Natural killer cell (primary cell): ENCODE measurements around the gene GORASP1. TPM values are rescaled to one million over a fixed set of nuclear protein-coding genes. Genes with fewer than 3 reads are reported as not detected.
A peak's percentile ranks its signal among the peaks of the same experiment; 100 is the strongest.

Source experiments
- ATAC-seq, 3 donors: fragments of 150-1000 bp in 2 of 3; fragments of 200-7000 bp in 1 of 3; cut with Tn5 transposase; 1 replicate in 1 of 3; 2 replicates in 2 of 3; pipeline ENCODE4 v1.10.0; 2021; ENCODE audit warnings: mild to moderate bottlenecking in 2 of 3, moderate library complexity in 2 of 3
- DNase-seq, 2 donors: peaks; one replicate each; pipeline versions ENCODE4 v3.0.0 to v3.0.0-alpha.2; 2013 to 2021; ENCODE audit warnings: mixed read lengths in 1 of 2
- H3K27ac ChIP-seq: one replicate; pipeline ENCODE4 v1.5.1; 2013; ENCODE audit warnings: mild to moderate bottlenecking, low read length
- H3K27me3 ChIP-seq: one replicate; pipeline ENCODE4 v1.6.1; 2013; ENCODE audit warnings: low read length; ENCODE audit not compliant: control insufficient read depth, insufficient read depth
- H3K36me3 ChIP-seq: one replicate; pipeline ENCODE4 v1.6.1; 2013; ENCODE audit warnings: low read length; ENCODE audit not compliant: control insufficient read depth, insufficient read depth
- H3K4me1 ChIP-seq: one replicate; pipeline ENCODE4 v1.6.1; 2013; ENCODE audit warnings: low read length; ENCODE audit not compliant: control insufficient read depth, insufficient read depth
- H3K4me3 ChIP-seq: one replicate; pipeline ENCODE4 v1.5.1; 2013; ENCODE audit warnings: low read length
- H3K9me3 ChIP-seq: one replicate; pipeline ENCODE4 v1.6.1; 2013; ENCODE audit warnings: low read length; ENCODE audit not compliant: control insufficient read depth, insufficient read depth
- H3K27ac Mint-ChIP-seq, 2 donors: one replicate each; pipeline ENCODE4 v1.8.0; 2022; ENCODE audit warnings: mild to moderate bottlenecking in 2 of 2, mixed read lengths in 2 of 2, moderate library complexity in 1 of 2
- H3K27me3 Mint-ChIP-seq, 2 donors: one replicate each; pipeline ENCODE4 v1.8.0; 2022; ENCODE audit warnings: low read depth in 2 of 2, mixed read lengths in 2 of 2
- H3K36me3 Mint-ChIP-seq: one replicate; pipeline ENCODE4 v1.8.0; 2022; ENCODE audit warnings: mixed read lengths
- H3K4me1 Mint-ChIP-seq, 2 donors: one replicate each; pipeline ENCODE4 v1.8.0; 2022; ENCODE audit warnings: mixed read lengths in 2 of 2
- H3K4me3 Mint-ChIP-seq: one replicate; pipeline ENCODE4 v1.8.0; 2022; ENCODE audit warnings: mild to moderate bottlenecking, moderate library complexity, mixed read lengths
- H3K9me3 Mint-ChIP-seq, 2 donors: one replicate each; pipeline ENCODE4 v1.8.0; 2022; ENCODE audit warnings: mixed read lengths in 2 of 2
- WGBS: methylation state at CpG from one replicate; pipeline ENCODE4 v1.1.7; 2013; ENCODE audit warnings: missing lambda C conversion rate; ENCODE audit not compliant: insufficient coverage; 5-methylcytosine and 5-hydroxymethylcytosine counted together
- intact Hi-C: fragments of 100-400 bp; cut with micrococcal nuclease; formaldehyde crosslinking; loops from one replicate; pipeline ENCODE4 v1.14.2; 2022
- total RNA-seq, 4 donors: library from RNA; stranded (reverse); fragments of 120-200 nt in 1 of 4; gene quantifications; one replicate each; pipeline versions ENCODE4 v1.2.3 to v1.2.4, GENCODE V29; 2013 to 2022
- TF ChIP-seq, protein P1 (sequence below): fragments of 200-600 bp; IDR thresholded peaks from one replicate; pipeline ENCODE4 v1.8.0; 2022; ENCODE audit warnings: antibody characterized with exemption

GORASP1 gene
- total RNA-seq, 3 donors from 2014 or later (not counting 1 experiment from before 2014, with no cell fraction given) = 20.2 to 21.3 (median 20.8) TPM

DNA sequence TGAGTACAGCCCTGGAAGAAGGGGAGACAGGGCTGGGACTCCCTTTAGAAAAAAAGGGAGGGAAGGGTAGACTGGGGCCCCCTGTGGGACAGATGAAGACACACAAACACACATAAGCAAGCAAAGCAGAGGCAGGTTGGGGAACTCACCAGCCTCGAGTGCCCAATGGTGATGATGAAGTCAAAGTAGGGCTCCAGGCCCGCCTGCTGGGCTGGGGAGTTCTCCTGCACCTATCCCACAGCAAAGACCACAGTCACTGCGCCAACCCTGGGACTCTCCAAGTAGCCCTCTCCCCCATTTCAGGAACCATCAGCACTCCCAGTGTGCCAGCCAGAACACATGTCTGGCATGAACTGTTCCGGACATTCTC is 4.1 kb downstream of the GORASP1 start:
- ATAC-seq = no peak
- TF ChIP-seq, protein P1, sequence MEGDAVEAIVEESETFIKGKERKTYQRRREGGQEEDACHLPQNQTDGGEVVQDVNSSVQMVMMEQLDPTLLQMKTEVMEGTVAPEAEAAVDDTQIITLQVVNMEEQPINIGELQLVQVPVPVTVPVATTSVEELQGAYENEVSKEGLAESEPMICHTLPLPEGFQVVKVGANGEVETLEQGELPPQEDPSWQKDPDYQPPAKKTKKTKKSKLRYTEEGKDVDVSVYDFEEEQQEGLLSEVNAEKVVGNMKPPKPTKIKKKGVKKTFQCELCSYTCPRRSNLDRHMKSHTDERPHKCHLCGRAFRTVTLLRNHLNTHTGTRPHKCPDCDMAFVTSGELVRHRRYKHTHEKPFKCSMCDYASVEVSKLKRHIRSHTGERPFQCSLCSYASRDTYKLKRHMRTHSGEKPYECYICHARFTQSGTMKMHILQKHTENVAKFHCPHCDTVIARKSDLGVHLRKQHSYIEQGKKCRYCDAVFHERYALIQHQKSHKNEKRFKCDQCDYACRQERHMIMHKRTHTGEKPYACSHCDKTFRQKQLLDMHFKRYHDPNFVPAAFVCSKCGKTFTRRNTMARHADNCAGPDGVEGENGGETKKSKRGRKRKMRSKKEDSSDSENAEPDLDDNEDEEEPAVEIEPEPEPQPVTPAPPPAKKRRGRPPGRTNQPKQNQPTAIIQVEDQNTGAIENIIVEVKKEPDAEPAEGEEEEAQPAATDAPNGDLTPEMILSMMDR = no peak
- Histone ChIP-seq H3K9me3 (no peaks in the 10 kb centered on the region), H3K27ac (no peak overlapping the region), H3K4me1 (peaks cover 21% of the 10 kb centered on the region), H3K27me3 (no peaks in the 10 kb centered on the region), H3K4me3 (no peak overlapping the region), H3K36me3 (peaks cover 2% of the 10 kb centered on the region)
- no peak overlapping the region for H3K27ac Mint-ChIP-seq
- peaks cover 12 to 21% of the 10 kb centered on the region in 2 donors for H3K27me3 Mint-ChIP-seq
- no peaks in the 10 kb centered on the region for H3K9me3 Mint-ChIP-seq
- intact Hi-C loops = loop anchor here (10.0 kb wide), 1 partner anchor 81 kb away; no protein-coding TSS in a partner anchor
- H3K4me3 Mint-ChIP-seq = no peak overlapping the region
- 81% methylated on average over 4 of the region's 4 CpGs for WGBS
- peaks cover 29 to 50% of the 10 kb centered on the region in 2 donors for H3K4me1 Mint-ChIP-seq
- peak in 1 of 2 donors; percentile 41 for DNase-seq
- no peaks in the 10 kb centered on the region for H3K36me3 Mint-ChIP-seq

DNA sequence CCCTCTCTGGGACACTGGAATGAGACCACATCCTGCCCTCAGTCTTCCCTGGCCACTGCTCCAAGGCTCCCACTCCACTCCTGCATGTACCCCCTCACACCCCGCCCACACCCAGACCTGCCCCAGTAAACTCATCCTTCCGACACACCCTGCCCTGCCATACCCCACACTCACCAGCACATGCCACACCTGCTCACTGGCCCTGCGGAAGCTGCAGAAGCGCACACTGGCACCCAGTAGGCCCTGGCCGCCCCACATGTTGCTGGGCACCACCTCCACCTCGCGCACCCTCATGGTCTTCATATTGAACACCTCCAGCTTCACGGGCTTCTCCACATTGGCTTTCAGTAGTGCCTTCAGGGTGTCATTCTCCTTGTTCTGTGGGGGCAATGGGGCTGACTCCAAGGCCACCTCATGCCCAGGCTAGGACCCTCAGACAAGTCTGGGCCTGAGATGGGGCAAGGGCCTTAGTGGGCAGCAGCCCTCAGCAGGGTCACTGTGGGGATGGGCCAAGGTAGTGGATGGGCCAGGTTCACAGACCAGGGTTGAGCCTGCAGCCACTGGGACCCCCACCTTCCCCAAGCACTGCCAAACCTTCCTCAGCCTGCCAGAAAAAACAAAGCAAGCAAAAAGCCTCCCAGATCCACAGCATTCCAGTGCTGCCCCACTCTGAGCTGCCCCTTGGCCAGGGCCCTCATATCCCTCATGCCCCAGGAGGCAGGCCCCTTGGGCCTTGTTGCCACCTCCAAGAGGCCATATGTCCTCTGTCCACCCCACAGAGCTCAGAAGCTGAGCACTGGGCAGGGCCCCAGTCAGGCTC is 4.7 kb downstream of the GORASP1 start:
- WGBS = 97% methylated on average over 8 of the region's 8 CpGs
- H3K4me1 Mint-ChIP-seq = peaks cover 23 to 44% of the 10 kb centered on the region in 2 donors
- H3K27ac Mint-ChIP-seq = no peak overlapping the region
- no peak overlapping the region for H3K4me3 Mint-ChIP-seq
- DNase-seq = no peak
- peaks cover 7 to 18% of the 10 kb centered on the region in 2 donors for H3K27me3 Mint-ChIP-seq
- ATAC-seq = no peak
- no peak overlapping the region for H3K4me3 ChIP-seq
- H3K36me3 ChIP-seq = peaks cover 8% of the 10 kb centered on the region
- H3K4me1 ChIP-seq = peaks cover 15% of the 10 kb centered on the region
- H3K36me3 Mint-ChIP-seq = no peaks in the 10 kb centered on the region
- intact Hi-C loops = loop anchor here (10.0 kb wide), 1 partner anchor 82 kb away; no protein-coding TSS in a partner anchor
- H3K27ac ChIP-seq = no peak overlapping the region
- H3K9me3 Mint-ChIP-seq = no peaks in the 10 kb centered on the region
- H3K9me3 ChIP-seq = no peaks in the 10 kb centered on the region
- TF ChIP-seq, protein P1 = no peak
- H3K27me3 ChIP-seq = no peaks in the 10 kb centered on the region

DNA sequence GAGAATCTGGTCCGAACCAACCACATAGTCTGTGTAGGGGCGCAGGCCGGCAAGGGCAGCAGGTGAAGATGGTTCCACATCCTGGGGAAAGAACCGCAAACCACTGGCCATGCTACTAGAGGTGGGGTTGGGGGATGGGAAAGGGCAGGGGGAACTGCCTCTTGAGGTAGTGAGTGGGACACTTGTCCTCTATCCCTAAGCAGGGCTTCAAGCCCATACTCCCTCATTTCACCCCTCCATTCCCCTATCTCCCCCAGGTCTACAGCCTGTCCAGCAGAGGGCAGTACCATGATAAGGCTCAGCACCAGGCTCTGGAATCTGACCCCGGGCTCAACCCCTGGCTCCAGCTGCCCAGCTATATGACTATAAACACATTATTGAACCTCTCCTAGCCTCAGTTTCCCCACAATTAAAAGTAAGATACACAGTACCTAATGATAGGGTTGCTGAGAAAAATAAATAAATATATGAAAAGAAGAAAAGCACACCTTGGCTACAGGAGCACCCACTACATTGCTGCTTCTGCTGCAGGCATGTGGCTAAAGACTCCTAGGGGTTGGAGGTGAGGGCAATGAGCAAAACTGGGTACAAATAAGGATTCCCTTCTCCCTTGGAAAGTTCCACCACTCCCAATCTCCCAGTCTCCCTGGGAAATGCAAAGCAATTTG is 6.3 kb downstream of the GORASP1 start:
- TF ChIP-seq, protein P1 = peak; percentile 59
- peak in 1 of 2 donors; percentile 78 for DNase-seq
- Histone ChIP-seq H3K9me3 (no peaks in the 10 kb centered on the region), H3K4me3 (no peak overlapping the region), H3K4me1 (peaks cover 5% of the 10 kb centered on the region), H3K27ac (no peak overlapping the region), H3K27me3 (no peaks in the 10 kb centered on the region), H3K36me3 (peaks cover 22% of the 10 kb centered on the region)
- 65% methylated on average over 4 of the region's 5 CpGs for WGBS
- H3K4me3 Mint-ChIP-seq = no peak overlapping the region
- peak; percentile 63 to 90 (median 67) for ATAC-seq
- H3K9me3 Mint-ChIP-seq = no peaks in the 10 kb centered on the region
- intact Hi-C loops = loop anchor here (1.0 to 10.0 kb wide), 2 partner anchors 84 to 187 kb away; no protein-coding TSS in a partner anchor
- no peak overlapping the region for H3K27ac Mint-ChIP-seq
- H3K27me3 Mint-ChIP-seq = peaks cover 0 to 13% of the 10 kb centered on the region in 2 donors
- no peaks in the 10 kb centered on the region for H3K36me3 Mint-ChIP-seq
- peaks cover 13 to 32% of the 10 kb centered on the region in 2 donors for H3K4me1 Mint-ChIP-seq
